Measurements from ENCODE around the gene AADAC.

Gene AADAC

GRCh38 chr3:151819910-151820309 is 6.0 kb downstream of the AADAC start:
- Histone ChIP-seq H2BK120ac (ENCODE audit: insufficient read depth, low read length, poor library complexity) (no peak overlapping the region), H3K4me3 (ENCODE audit: low read depth, low read length) (no peak overlapping the region), H2BK12ac (ENCODE audit: low read length) (no peak overlapping the region), H3K14ac (ENCODE audit: low read length) (no peak overlapping the region), H2AK5ac (ENCODE audit: low read length) (no peak overlapping the region), H3K27ac (ENCODE audit: low read depth, low read length) (no peak overlapping the region), H3K4me1 (ENCODE audit: control insufficient read depth in 1 of 2, insufficient read depth in 2 of 2, low read length in 2 of 2) (peaks cover 0 to 2% of the 10 kb centered on the region in 2 experiments), H3K79me2 (ENCODE audit: control insufficient read depth, insufficient read depth, low read length, poor library complexity) (no peaks in the 10 kb centered on the region), H3K9me3 (ENCODE audit: insufficient read depth, low read depth, low read length) (no peaks in the 10 kb centered on the region), H4K8ac (ENCODE audit: low read depth, low read length) (no peak overlapping the region), H3K79me1 (ENCODE audit: low read length) (no peaks in the 10 kb centered on the region), H2AFZ (ENCODE audit: insufficient read depth, low read length, poor library complexity) (no peak overlapping the region), H4K12ac (ENCODE audit: low read depth, low read length) (no peak overlapping the region), H3K4me2 (ENCODE audit: low read length) (no peak overlapping the region), H3K27me3 (ENCODE audit: insufficient read depth, low read length) (no peaks in the 10 kb centered on the region), H3K18ac (ENCODE audit: low read length) (no peak overlapping the region), H4K91ac (ENCODE audit: low read depth, low read length) (no peak overlapping the region), H3K23ac (ENCODE audit: low read length) (no peak overlapping the region), H3K9ac (ENCODE audit: low read length) (no peak overlapping the region), H3K36me3 (ENCODE audit: control insufficient read depth in 1 of 2, insufficient read depth in 2 of 2, low read length in 2 of 2) (no peaks in the 10 kb centered on the region), H3K4ac (ENCODE audit: low read depth, low read length) (no peak overlapping the region), H2BK5ac (ENCODE audit: low read depth, low read length, poor library complexity) (no peak overlapping the region)
- no CpG with 5 or more reads among the region's 4 CpGs for WGBS (ENCODE audit: extremely low coverage, insufficient coverage, insufficient read length)
- DNase-seq = no peak

- no peak for DNase-seq
- H3K27me3 ChIP-seq (ENCODE audit: insufficient read depth, low read length) = no peaks in the 10 kb centered on the region
- no peak overlapping the region for H4K91ac ChIP-seq (ENCODE audit: low read depth, low read length)
- H3K79me2 ChIP-seq (ENCODE audit: control insufficient read depth, insufficient read depth, low read length, poor library complexity) = no peaks in the 10 kb centered on the region
- H3K23ac ChIP-seq (ENCODE audit: low read length) = no peak overlapping the region
- no peaks in the 10 kb centered on the region for H3K79me1 ChIP-seq (ENCODE audit: low read length)
- H2BK12ac ChIP-seq (ENCODE audit: low read length) = no peak overlapping the region
- no peak overlapping the region for H3K18ac ChIP-seq (ENCODE audit: low read length)
- no CpG with 5 or more reads among the region's 3 CpGs for WGBS (ENCODE audit: extremely low coverage, insufficient coverage, insufficient read length)
- no peak overlapping the region for H2AK5ac ChIP-seq (ENCODE audit: low read length)
- no peak overlapping the region for H3K14ac ChIP-seq (ENCODE audit: low read length)
- H3K4me2 ChIP-seq (ENCODE audit: low read length) = no peak overlapping the region
- H3K36me3 ChIP-seq (ENCODE audit: control insufficient read depth in 1 of 2, insufficient read depth in 2 of 2, low read length in 2 of 2) = no peaks in the 10 kb centered on the region
- no peak overlapping the region for H3K27ac ChIP-seq (ENCODE audit: low read depth, low read length)
- no peak overlapping the region for H4K12ac ChIP-seq (ENCODE audit: low read depth, low read length)
- no peak overlapping the region for H2AFZ ChIP-seq (ENCODE audit: insufficient read depth, low read length, poor library complexity)
- no peak overlapping the region for H3K4me3 ChIP-seq (ENCODE audit: low read depth, low read length)
- H3K9ac ChIP-seq (ENCODE audit: low read length) = no peak overlapping the region
- H3K4ac ChIP-seq (ENCODE audit: low read depth, low read length) = no peak overlapping the region
- H3K4me1 ChIP-seq (ENCODE audit: control insufficient read depth in 1 of 2, insufficient read depth in 2 of 2, low read length in 2 of 2) = no peaks in the 10 kb centered on the region
- H3K9me3 ChIP-seq (ENCODE audit: insufficient read depth, low read depth, low read length) = no peaks in the 10 kb centered on the region
- H2BK5ac ChIP-seq (ENCODE audit: low read depth, low read length, poor library complexity) = no peak overlapping the region
- H2BK120ac ChIP-seq (ENCODE audit: insufficient read depth, low read length, poor library complexity) = no peak overlapping the region
- no peak overlapping the region for H4K8ac ChIP-seq (ENCODE audit: low read depth, low read length)
Observed at GRCh38 chr3:151827816-151828215, 13.9 kb downstream of the AADAC start.

- Histone ChIP-seq H3K14ac (ENCODE audit: low read length) (peak overlapping the region; percentile 32), H3K9me3 (ENCODE audit: insufficient read depth, low read depth, low read length) (no peaks in the 10 kb centered on the region), H4K12ac (ENCODE audit: low read depth, low read length) (no peak overlapping the region), H2BK120ac (ENCODE audit: insufficient read depth, low read length, poor library complexity) (peak overlapping the region; percentile 24), H2AK5ac (ENCODE audit: low read length) (no peak overlapping the region), H3K23ac (ENCODE audit: low read length) (no peak overlapping the region), H3K36me3 (ENCODE audit: control insufficient read depth in 1 of 2, insufficient read depth in 2 of 2, low read length in 2 of 2) (no peaks in the 10 kb centered on the region), H4K91ac (ENCODE audit: low read depth, low read length) (no peak overlapping the region), H2AFZ (ENCODE audit: insufficient read depth, low read length, poor library complexity) (peak overlapping the region; percentile 45), H3K79me1 (ENCODE audit: low read length) (peaks cover 2% of the 10 kb centered on the region), H3K4me3 (ENCODE audit: low read depth, low read length) (no peak overlapping the region), H2BK5ac (ENCODE audit: low read depth, low read length, poor library complexity) (no peak overlapping the region), H2BK12ac (ENCODE audit: low read length) (peak overlapping the region; percentile 89), H3K4ac (ENCODE audit: low read depth, low read length) (no peak overlapping the region), H3K27ac (ENCODE audit: low read depth, low read length) (no peak overlapping the region), H3K9ac (ENCODE audit: low read length) (no peak overlapping the region), H4K8ac (ENCODE audit: low read depth, low read length) (peak overlapping the region; percentile 43), H3K79me2 (ENCODE audit: control insufficient read depth, insufficient read depth, low read length, poor library complexity) (no peaks in the 10 kb centered on the region), H3K27me3 (ENCODE audit: insufficient read depth, low read length) (no peaks in the 10 kb centered on the region), H3K4me1 (ENCODE audit: control insufficient read depth in 1 of 2, insufficient read depth in 2 of 2, low read length in 2 of 2) (peaks cover 2 to 3% of the 10 kb centered on the region in 2 experiments), H3K18ac (ENCODE audit: low read length) (no peak overlapping the region), H3K4me2 (ENCODE audit: low read length) (no peak overlapping the region)
- DNase-seq = no peak
- no CpG with 5 or more reads among the region's 5 CpGs for WGBS (ENCODE audit: extremely low coverage, insufficient coverage, insufficient read length)
Observed at GRCh38 chr3:151835751-151836525, 22.0 kb downstream of the AADAC start.

GRCh38 chr3:151837057-151837456 is 23.1 kb downstream of the AADAC start:
- Histone ChIP-seq H3K79me2 (ENCODE audit: control insufficient read depth, insufficient read depth, low read length, poor library complexity) (no peaks in the 10 kb centered on the region), H3K18ac (ENCODE audit: low read length) (no peak overlapping the region), H4K12ac (ENCODE audit: low read depth, low read length) (no peak overlapping the region), H4K8ac (ENCODE audit: low read depth, low read length) (no peak overlapping the region), H3K36me3 (ENCODE audit: control insufficient read depth in 1 of 2, insufficient read depth in 2 of 2, low read length in 2 of 2) (no peaks in the 10 kb centered on the region), H3K27ac (ENCODE audit: low read depth, low read length) (peak overlapping the region; percentile 32), H2BK5ac (ENCODE audit: low read depth, low read length, poor library complexity) (no peak overlapping the region), H3K4me2 (ENCODE audit: low read length) (no peak overlapping the region), H3K14ac (ENCODE audit: low read length) (no peak overlapping the region), H3K9ac (ENCODE audit: low read length) (no peak overlapping the region), H3K4me3 (ENCODE audit: low read depth, low read length) (no peak overlapping the region), H3K4ac (ENCODE audit: low read depth, low read length) (no peak overlapping the region), H2BK12ac (ENCODE audit: low read length) (no peak overlapping the region), H3K79me1 (ENCODE audit: low read length) (peaks cover 2% of the 10 kb centered on the region), H3K27me3 (ENCODE audit: insufficient read depth, low read length) (no peaks in the 10 kb centered on the region), H3K23ac (ENCODE audit: low read length) (no peak overlapping the region), H2AFZ (ENCODE audit: insufficient read depth, low read length, poor library complexity) (no peak overlapping the region), H2BK120ac (ENCODE audit: insufficient read depth, low read length, poor library complexity) (no peak overlapping the region), H3K9me3 (ENCODE audit: insufficient read depth, low read depth, low read length) (no peaks in the 10 kb centered on the region), H3K4me1 (ENCODE audit: control insufficient read depth in 1 of 2, insufficient read depth in 2 of 2, low read length in 2 of 2) (peaks cover 2 to 3% of the 10 kb centered on the region in 2 experiments), H2AK5ac (ENCODE audit: low read length) (no peak overlapping the region), H4K91ac (ENCODE audit: low read depth, low read length) (no peak overlapping the region)
- peak; percentile 81 to 94 for DNase-seq
- WGBS (ENCODE audit: extremely low coverage, insufficient coverage, insufficient read length) = no CpG with 5 or more reads among the region's 4 CpGs
